ENCODE results near the gene LRRFIP1. TPM values are rescaled to one million over a fixed set of nuclear protein-coding genes. Genes with fewer than 3 reads are reported as not detected.
A peak's percentile ranks its signal among the peaks of the same experiment; 100 is the strongest.

Gene LRRFIP1
- total RNA-seq, 1 donor from 2014 or later, result 40.7 TPM

DNA sequence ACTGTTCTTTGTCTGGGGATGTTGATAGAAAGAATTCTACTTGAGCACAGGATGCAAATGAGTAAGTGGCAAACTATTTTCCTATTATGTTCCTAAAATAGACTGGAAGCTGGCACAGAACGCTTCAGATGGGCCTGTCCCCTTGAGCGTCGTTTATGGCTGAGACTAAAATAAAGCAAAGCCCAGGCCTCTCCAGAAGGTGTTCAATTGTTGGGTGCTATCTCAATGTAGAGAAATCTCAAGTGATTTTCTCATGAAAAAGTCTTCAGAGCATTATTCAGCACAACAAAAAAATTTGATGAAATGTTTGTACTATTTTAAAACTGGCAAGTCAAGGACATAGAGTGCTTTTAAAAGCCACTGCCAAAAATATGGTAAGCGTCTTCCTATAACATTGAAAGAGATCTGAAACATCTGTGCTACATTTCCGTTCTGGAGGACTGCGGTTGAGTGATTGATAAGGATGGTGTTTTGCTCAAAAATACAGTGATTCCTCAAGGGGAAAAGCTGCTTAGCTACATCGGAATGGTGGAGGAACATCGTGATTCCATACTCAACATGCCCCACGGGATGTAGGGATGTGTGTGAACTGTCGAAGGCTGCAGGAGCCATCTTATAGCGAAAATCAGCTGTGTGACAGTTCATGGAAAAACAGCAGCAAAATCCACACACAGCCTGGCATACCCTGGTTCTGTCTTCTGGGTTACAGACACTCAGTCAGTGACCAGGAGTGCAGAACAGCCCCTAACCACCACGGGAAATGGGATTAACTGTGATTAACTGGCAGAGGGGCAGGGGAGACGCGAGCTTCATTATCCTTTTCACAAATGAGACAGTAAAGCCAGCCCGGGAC is 10.4 kb upstream of the LRRFIP1 start:
- no peaks in the 10 kb centered on the region for H4K20me1 ChIP-seq (ENCODE audit: low read depth)
- Mint-ChIP-seq H3K4me1 (peaks cover 19% of the 10 kb centered on the region), H3K9me3 (no peaks in the 10 kb centered on the region), H3K36me3 (no peaks in the 10 kb centered on the region), H3K4me3 (no peak overlapping the region), H3K27me3 (ENCODE audit: insufficient read depth, low read depth) (peaks cover 10% of the 10 kb centered on the region), H3K27ac (no peak overlapping the region)
- DNase-seq (ENCODE audit: low spot score), result peak; percentile 45
- peaks cover 22% of the 10 kb centered on the region for H3K4me1 ChIP-seq
- H3K9ac ChIP-seq, result no peak overlapping the region
- no peaks in the 10 kb centered on the region for H3K36me3 ChIP-seq
- no peaks in the 10 kb centered on the region for H3K9me3 ChIP-seq (ENCODE audit: low read depth)
- no peak overlapping the region for H3K27ac ChIP-seq
- no peak overlapping the region for H2AFZ ChIP-seq (replicated peaks)
- peak overlapping the region; percentile 23 for H3K4me2 ChIP-seq
- TF ChIP-seq EZH2phosphoT487 (IDR thresholded peaks at IDR 0.05), result no peak
- no peak overlapping the region for H3K4me3 ChIP-seq
- no peaks in the 10 kb centered on the region for H3K27me3 ChIP-seq
- H3F3A ChIP-seq (ENCODE audit: low read depth), result peaks cover 9% of the 10 kb centered on the region
- no peaks in the 10 kb centered on the region for H3K79me2 ChIP-seq (ENCODE audit: low read depth)

DNA sequence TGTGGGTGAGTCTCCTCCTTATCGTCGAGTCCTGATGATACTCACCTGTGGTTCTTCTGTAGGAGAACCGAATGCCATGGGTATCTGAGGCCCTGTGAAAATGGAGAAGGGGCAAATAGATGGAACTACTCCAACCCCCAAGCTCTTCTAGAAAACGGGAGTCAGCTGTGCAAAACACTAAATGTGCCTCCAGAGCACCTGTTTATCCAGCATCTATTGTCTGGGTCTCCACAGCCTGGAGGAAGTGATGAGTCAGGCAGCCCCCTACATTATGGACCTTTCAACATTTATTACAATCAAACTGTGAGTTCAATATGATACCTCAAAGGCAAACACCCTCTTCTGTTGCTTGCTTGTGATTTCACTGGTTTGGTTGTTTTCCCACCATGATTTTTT is 9.8 kb upstream of the LRRFIP1 start:
- Histone ChIP-seq H3K4me1 (peaks cover 22% of the 10 kb centered on the region), H3K36me3 (no peaks in the 10 kb centered on the region), H3K9ac (no peak overlapping the region), H4K20me1 (ENCODE audit: low read depth) (no peaks in the 10 kb centered on the region), H2AFZ (replicated peaks) (no peak overlapping the region), H3K4me3 (no peak overlapping the region), H3K27ac (no peak overlapping the region), H3K9me3 (ENCODE audit: low read depth) (no peaks in the 10 kb centered on the region), H3K4me2 (peak overlapping the region; percentile 23), H3K27me3 (no peaks in the 10 kb centered on the region), H3F3A (ENCODE audit: low read depth) (peaks cover 9% of the 10 kb centered on the region), H3K79me2 (ENCODE audit: low read depth) (no peaks in the 10 kb centered on the region)
- H3K9me3 Mint-ChIP-seq, result no peaks in the 10 kb centered on the region
- H3K27me3 Mint-ChIP-seq (ENCODE audit: insufficient read depth, low read depth), result peaks cover 10% of the 10 kb centered on the region
- peaks cover 19% of the 10 kb centered on the region for H3K4me1 Mint-ChIP-seq
- DNase-seq (ENCODE audit: low spot score), result no peak
- H3K27ac Mint-ChIP-seq, result no peak overlapping the region
- TF ChIP-seq EZH2phosphoT487 (IDR thresholded peaks at IDR 0.05), result no peak
- TF ChIP-seq, protein P1, sequence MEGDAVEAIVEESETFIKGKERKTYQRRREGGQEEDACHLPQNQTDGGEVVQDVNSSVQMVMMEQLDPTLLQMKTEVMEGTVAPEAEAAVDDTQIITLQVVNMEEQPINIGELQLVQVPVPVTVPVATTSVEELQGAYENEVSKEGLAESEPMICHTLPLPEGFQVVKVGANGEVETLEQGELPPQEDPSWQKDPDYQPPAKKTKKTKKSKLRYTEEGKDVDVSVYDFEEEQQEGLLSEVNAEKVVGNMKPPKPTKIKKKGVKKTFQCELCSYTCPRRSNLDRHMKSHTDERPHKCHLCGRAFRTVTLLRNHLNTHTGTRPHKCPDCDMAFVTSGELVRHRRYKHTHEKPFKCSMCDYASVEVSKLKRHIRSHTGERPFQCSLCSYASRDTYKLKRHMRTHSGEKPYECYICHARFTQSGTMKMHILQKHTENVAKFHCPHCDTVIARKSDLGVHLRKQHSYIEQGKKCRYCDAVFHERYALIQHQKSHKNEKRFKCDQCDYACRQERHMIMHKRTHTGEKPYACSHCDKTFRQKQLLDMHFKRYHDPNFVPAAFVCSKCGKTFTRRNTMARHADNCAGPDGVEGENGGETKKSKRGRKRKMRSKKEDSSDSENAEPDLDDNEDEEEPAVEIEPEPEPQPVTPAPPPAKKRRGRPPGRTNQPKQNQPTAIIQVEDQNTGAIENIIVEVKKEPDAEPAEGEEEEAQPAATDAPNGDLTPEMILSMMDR (IDR thresholded peaks at IDR 0.05), result no peak
- no peak for TF ChIP-seq EZH2 (IDR thresholded peaks at IDR 0.05)
- no peak overlapping the region for H3K4me3 Mint-ChIP-seq
- no peaks in the 10 kb centered on the region for H3K36me3 Mint-ChIP-seq

- Histone ChIP-seq H2AFZ (replicated peaks) (no peak overlapping the region), H3K79me2 (ENCODE audit: low read depth) (no peaks in the 10 kb centered on the region), H3K27ac (no peak overlapping the region), H3K4me2 (no peak overlapping the region), H3K9me3 (ENCODE audit: low read depth) (no peaks in the 10 kb centered on the region), H3K9ac (no peak overlapping the region), H3F3A (ENCODE audit: low read depth) (peaks cover 9% of the 10 kb centered on the region), H4K20me1 (ENCODE audit: low read depth) (no peaks in the 10 kb centered on the region), H3K36me3 (no peaks in the 10 kb centered on the region), H3K4me3 (no peak overlapping the region), H3K4me1 (peaks cover 20% of the 10 kb centered on the region), H3K27me3 (peaks cover 7% of the 10 kb centered on the region)
- no peak overlapping the region for H3K4me3 Mint-ChIP-seq
- H3K9me3 Mint-ChIP-seq, result no peaks in the 10 kb centered on the region
- H3K4me1 Mint-ChIP-seq, result peaks cover 17% of the 10 kb centered on the region
- H3K27me3 Mint-ChIP-seq (ENCODE audit: insufficient read depth, low read depth), result peaks cover 10% of the 10 kb centered on the region
- peak overlapping the region; percentile 19 for H3K27ac Mint-ChIP-seq
- no peak for DNase-seq (ENCODE audit: low spot score)
- no peaks in the 10 kb centered on the region for H3K36me3 Mint-ChIP-seq
- TF ChIP-seq, protein P1 (IDR thresholded peaks at IDR 0.05), result no peak
- no peak for TF ChIP-seq EZH2phosphoT487 (IDR thresholded peaks at IDR 0.05)
- no peak for TF ChIP-seq EZH2 (IDR thresholded peaks at IDR 0.05)
Observed at GRCh38 chr2:237618449-237618848, 8.9 kb upstream of the LRRFIP1 start.

All from neural progenitor cell (in vitro differentiated cells).